Adrenal gland (tissue), 5 donors: ENCODE measurements around the gene PGBD5.

Experiments used
- POLR2A ChIP-seq, 2 donors: fragments of 450-650 bp; IDR thresholded peaks; one replicate each; pipeline ENCODE4 v1.6.1; 2017; ENCODE audit warnings: antibody characterized with exemption in 2 of 2, mild to moderate bottlenecking in 2 of 2, moderate library complexity in 1 of 2
- TF ChIP-seq, protein P1 (sequence below), 6 experiments: fragments of 450-650 bp in 4 of 6; fragments of 200-600 bp in 2 of 6; sonication (generic) in 1 of 6; IDR thresholded peaks; 1 replicate in 5 of 6; 2 replicates in 1 of 6; pipeline versions ENCODE4 v1.5.1 to v1.8.0; 2016 to 2021; ENCODE audit warnings: antibody characterized with exemption in 6 of 6, mild to moderate bottlenecking in 2 of 6, moderate library complexity in 1 of 6
- donor health status: DM: no; HTN: no; CAD: no.

DNA sequence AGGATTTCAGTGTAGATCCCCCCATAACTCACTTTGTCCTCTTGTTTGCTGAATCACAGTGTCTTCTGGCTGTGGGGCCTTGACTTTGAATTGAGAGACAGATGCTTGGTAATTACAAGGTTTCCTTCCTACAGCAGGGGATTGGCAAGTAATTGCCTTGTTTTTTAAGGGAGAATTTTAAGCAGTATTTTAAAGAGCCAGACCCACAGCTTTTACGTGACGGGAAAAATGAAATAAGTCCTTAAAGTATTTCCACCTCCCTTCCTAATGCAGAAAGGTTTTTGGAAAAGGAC, 41.0 kb downstream of the PGBD5 start:
- TF ChIP-seq, protein P1, sequence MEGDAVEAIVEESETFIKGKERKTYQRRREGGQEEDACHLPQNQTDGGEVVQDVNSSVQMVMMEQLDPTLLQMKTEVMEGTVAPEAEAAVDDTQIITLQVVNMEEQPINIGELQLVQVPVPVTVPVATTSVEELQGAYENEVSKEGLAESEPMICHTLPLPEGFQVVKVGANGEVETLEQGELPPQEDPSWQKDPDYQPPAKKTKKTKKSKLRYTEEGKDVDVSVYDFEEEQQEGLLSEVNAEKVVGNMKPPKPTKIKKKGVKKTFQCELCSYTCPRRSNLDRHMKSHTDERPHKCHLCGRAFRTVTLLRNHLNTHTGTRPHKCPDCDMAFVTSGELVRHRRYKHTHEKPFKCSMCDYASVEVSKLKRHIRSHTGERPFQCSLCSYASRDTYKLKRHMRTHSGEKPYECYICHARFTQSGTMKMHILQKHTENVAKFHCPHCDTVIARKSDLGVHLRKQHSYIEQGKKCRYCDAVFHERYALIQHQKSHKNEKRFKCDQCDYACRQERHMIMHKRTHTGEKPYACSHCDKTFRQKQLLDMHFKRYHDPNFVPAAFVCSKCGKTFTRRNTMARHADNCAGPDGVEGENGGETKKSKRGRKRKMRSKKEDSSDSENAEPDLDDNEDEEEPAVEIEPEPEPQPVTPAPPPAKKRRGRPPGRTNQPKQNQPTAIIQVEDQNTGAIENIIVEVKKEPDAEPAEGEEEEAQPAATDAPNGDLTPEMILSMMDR (IDR thresholded peaks at IDR 0.05) = no peak
- TF ChIP-seq POLR2A (IDR thresholded peaks at IDR 0.05) = no peak
